ENCODE measurements around the gene KLHL11. TPM values are rescaled to one million over a fixed set of nuclear protein-coding genes. Genes with fewer than 3 reads are reported as not detected.

KLHL11 gene
- polyA plus RNA-seq, 1 donor (not counting 4 experiments of a cell fraction or from before 2014, with no cell fraction given): 5.2 TPM

DNA sequence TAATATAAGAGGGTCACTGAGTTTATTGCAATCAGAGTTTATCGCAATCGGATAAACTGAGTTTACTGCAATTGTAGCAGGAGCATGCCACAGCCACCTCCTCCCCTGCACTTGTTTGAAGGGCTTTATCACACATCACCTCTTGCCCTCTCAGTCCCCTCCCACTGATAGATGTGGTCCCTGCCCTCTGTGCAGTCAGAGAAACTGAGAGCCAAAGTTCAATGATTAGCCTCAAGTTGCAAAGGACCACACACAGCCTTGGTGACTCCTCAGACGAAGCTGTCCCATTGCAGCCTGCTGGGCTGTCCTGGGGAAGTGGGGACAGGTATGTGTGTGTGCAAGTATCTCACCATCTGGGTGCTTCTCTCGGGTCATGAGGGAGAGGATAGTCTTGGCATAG, 39.9 kb upstream of the KLHL11 start:
- Histone ChIP-seq H3K9me3 (ENCODE audit: control insufficient read depth, low read depth, low read length) (no peaks in the 10 kb centered on the region), H3K36me3 (ENCODE audit: control insufficient read depth in 2 of 2, extremely low read depth in 1 of 2, insufficient read depth in 2 of 2, low read length in 2 of 2) (peaks cover 77 to 78% of the 10 kb centered on the region in 2 experiments), H3K27ac (ENCODE audit: control insufficient read depth, insufficient read depth, low read length) (no peak overlapping the region), H3K9ac (ENCODE audit: control insufficient read depth, extremely low read depth, insufficient read depth, low read length) (no peak overlapping the region), H2AFZ (ENCODE audit: control insufficient read depth, low read length) (no peak overlapping the region), H4K20me1 (ENCODE audit: control insufficient read depth, extremely low read depth, insufficient read depth, low read length) (peaks cover 21% of the 10 kb centered on the region), H3K4me2 (ENCODE audit: control insufficient read depth, extremely low read depth, insufficient read depth, low read depth, low read length) (no peak overlapping the region), H3K79me2 (ENCODE audit: control insufficient read depth, insufficient read depth, low read length) (peaks cover 21% of the 10 kb centered on the region), H3K27me3 (ENCODE audit: control insufficient read depth, extremely low read depth, insufficient read depth, low read length) (no peaks in the 10 kb centered on the region), H3K9me1 (ENCODE audit: control insufficient read depth, extremely low read depth, insufficient read depth, low read length) (peaks cover 3% of the 10 kb centered on the region), H3K4me1 (ENCODE audit: control insufficient read depth, extremely low read depth, insufficient read depth, low read length) (no peaks in the 10 kb centered on the region), H3K4me3 (ENCODE audit: control insufficient read depth in 2 of 3, extremely low read depth in 1 of 3, insufficient read depth in 2 of 3, low read depth in 1 of 3, low read length in 3 of 3) (no peak overlapping the region)
- no peak for TF ChIP-seq CTCF (optimal IDR thresholded peaks at IDR 0.05 in 1 of 3, IDR thresholded peaks at IDR 0.05 in 1 of 3, conservative IDR thresholded peaks at IDR 0.05 in 1 of 3; ENCODE audit: extremely low read depth in 1 of 3, insufficient read depth in 2 of 3, low read length in 3 of 3)
- no peak for TF ChIP-seq EZH2 (IDR thresholded peaks at IDR 0.05; ENCODE audit: low read length)
- dilution Hi-C loops (cut with MboI; ENCODE audit: extremely low pct_ligation_motif_present, low sequenced_read_pairs): no loop called here
- DNase-seq (ENCODE audit: low read depth, low spot score): no peak
- no peak for FAIRE-seq

DNA sequence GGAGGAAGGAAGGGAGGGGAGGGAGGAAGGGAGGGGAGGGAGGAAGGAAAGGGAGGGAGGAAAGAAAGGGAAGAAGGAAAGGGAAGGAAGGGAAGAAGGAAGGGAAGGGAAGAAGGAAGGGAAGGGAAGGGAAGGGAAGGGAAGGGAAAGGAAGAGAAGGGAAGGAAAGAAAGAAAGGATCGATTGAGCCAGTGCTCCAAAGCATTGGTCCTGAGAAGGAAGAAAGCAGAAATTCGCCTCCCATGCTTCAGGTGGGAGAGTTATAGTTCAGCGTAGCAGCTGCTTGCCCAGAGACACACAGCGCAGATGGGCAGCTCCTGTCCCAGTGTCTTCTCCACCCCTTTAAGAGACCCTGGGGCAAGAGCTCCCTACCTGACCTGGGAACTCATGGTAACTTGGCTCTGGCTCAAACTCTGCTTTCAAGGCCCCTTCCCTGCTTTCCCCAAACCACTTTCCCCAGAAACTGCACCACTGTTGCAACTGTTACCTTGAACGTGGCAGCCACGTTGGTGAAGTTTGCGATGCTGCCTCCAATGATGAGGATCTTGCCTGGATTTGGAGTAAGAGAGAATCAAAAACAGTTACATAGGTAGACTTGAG, 39.1 kb upstream of the KLHL11 start:
- Histone ChIP-seq H3K4me3 (ENCODE audit: control insufficient read depth in 2 of 3, extremely low read depth in 1 of 3, insufficient read depth in 2 of 3, low read depth in 1 of 3, low read length in 3 of 3) (no peak overlapping the region), H3K4me2 (ENCODE audit: control insufficient read depth, extremely low read depth, insufficient read depth, low read depth, low read length) (no peak overlapping the region), H3K79me2 (ENCODE audit: control insufficient read depth, insufficient read depth, low read length) (peaks cover 16% of the 10 kb centered on the region), H3K9me3 (ENCODE audit: control insufficient read depth, low read depth, low read length) (no peaks in the 10 kb centered on the region), H3K36me3 (ENCODE audit: control insufficient read depth in 2 of 2, extremely low read depth in 1 of 2, insufficient read depth in 2 of 2, low read length in 2 of 2) (peaks cover 68 to 75% of the 10 kb centered on the region in 2 experiments), H3K27ac (ENCODE audit: control insufficient read depth, insufficient read depth, low read length) (no peak overlapping the region), H4K20me1 (ENCODE audit: control insufficient read depth, extremely low read depth, insufficient read depth, low read length) (peaks cover 18% of the 10 kb centered on the region), H3K4me1 (ENCODE audit: control insufficient read depth, extremely low read depth, insufficient read depth, low read length) (no peaks in the 10 kb centered on the region), H2AFZ (ENCODE audit: control insufficient read depth, low read length) (no peak overlapping the region), H3K27me3 (ENCODE audit: control insufficient read depth, extremely low read depth, insufficient read depth, low read length) (no peaks in the 10 kb centered on the region), H3K9ac (ENCODE audit: control insufficient read depth, extremely low read depth, insufficient read depth, low read length) (no peak overlapping the region), H3K9me1 (ENCODE audit: control insufficient read depth, extremely low read depth, insufficient read depth, low read length) (peaks cover 3% of the 10 kb centered on the region)
- FAIRE-seq (no peak), DNase-seq (ENCODE audit: low read depth, low spot score) (no peak)
- dilution Hi-C loops (cut with MboI; ENCODE audit: extremely low pct_ligation_motif_present, low sequenced_read_pairs): no loop called here
- TF ChIP-seq CTCF (optimal IDR thresholded peaks at IDR 0.05 in 1 of 3, IDR thresholded peaks at IDR 0.05 in 1 of 3, conservative IDR thresholded peaks at IDR 0.05 in 1 of 3; ENCODE audit: extremely low read depth in 1 of 3, insufficient read depth in 2 of 3, low read length in 3 of 3): no peak
- TF ChIP-seq EZH2 (IDR thresholded peaks at IDR 0.05; ENCODE audit: low read length): no peak

Measured in keratinocyte (primary cell).